OCI-M2 (cell line): ENCODE measurements around the gene TRPM8.

Experiments used
- DNase-seq: peaks from one replicate; lab custom pipeline; 2025; ENCODE audit not compliant: unreplicated experiment; lab: John Stamatoyannopoulos, UW

The TRPM8 gene

GRCh38 chr2:234038076-234038802, 121.1 kb downstream of the TRPM8 start:
- no peak for DNase-seq

- DNase-seq: no peak
Measured at GRCh38 chr2:234044157-234044556, 127.0 kb downstream of the TRPM8 start.

GRCh38 chr2:234046521-234046920, 129.3 kb downstream of the TRPM8 start:
- no peak for DNase-seq

- no peak for DNase-seq
Measured at GRCh38 chr2:234047361-234047760, 130.2 kb downstream of the TRPM8 start.

GRCh38 chr2:234048049-234048448, 130.9 kb downstream of the TRPM8 start:
- DNase-seq: no peak

- no peak for DNase-seq
Measured at GRCh38 chr2:234050455-234051135, 133.4 kb downstream of the TRPM8 start, which contains the start of gene SPP2. Gene SPP2, plus strand, starts transcription at chr2:234050702. Its CDS starts 85 bp downstream, at chr2:234050787.

- no peak for DNase-seq
Measured at GRCh38 chr2:234051374-234052070, 134.3 kb downstream of the TRPM8 start.

- no peak for DNase-seq
Measured at GRCh38 chr2:234058881-234059280, 141.7 kb downstream of the TRPM8 start.

- no peak for DNase-seq
Measured at GRCh38 chr2:234060236-234060635, 143.1 kb downstream of the TRPM8 start.

- DNase-seq: no peak
Measured at GRCh38 chr2:234061624-234062257, 144.6 kb downstream of the TRPM8 start.

- DNase-seq: no peak
Measured at GRCh38 chr2:234066587-234066986, 149.4 kb downstream of the TRPM8 start.
